HepG2 (cell line): Measurements from ENCODE around the gene MAP1LC3A. TPM values are rescaled to one million over a fixed set of nuclear protein-coding genes. Genes with fewer than 3 reads are reported as not detected.

Experiments used
- ATM ChIP-seq: fragments of 450-650 bp; IDR thresholded peaks from 2 replicates; pipeline ENCODE4 v1.7.1; 2017; ENCODE audit warnings: mild to moderate bottlenecking, borderline replicate concordance
- GLI4 ChIP-seq: sonication (generic); formaldehyde crosslinking; IDR thresholded peaks from 2 replicates; pipeline ENCODE4 v1.5.1; 2020; ENCODE audit warnings: missing genetic modification reagents, mild to moderate bottlenecking, moderate library complexity, borderline replicate concordance
- IKZF1 ChIP-seq: fragments of 450-650 bp; IDR thresholded peaks from 2 replicates; pipeline ENCODE4 v1.7.1; 2016
- PTBP1 ChIP-seq: fragments of 200-400 bp; formaldehyde crosslinking; IDR thresholded peaks from 2 replicates; pipeline ENCODE4 v1.6.1; 2018; ENCODE audit warnings: low read length, low read depth; ENCODE audit not compliant: poor library complexity, severe bottlenecking
- SAP130 ChIP-seq: IDR thresholded peaks from 2 replicates; pipeline ENCODE4 v1.6.1; 2016; ENCODE audit warnings: low read depth
- SIX1 ChIP-seq: sonication (generic); formaldehyde crosslinking; IDR thresholded peaks from 2 replicates; pipeline ENCODE4 v1.4.0; 2020; ENCODE audit warnings: missing genetic modification reagents, borderline replicate concordance
- ZNF430 ChIP-seq: sonication (generic); formaldehyde crosslinking; IDR thresholded peaks from 2 replicates; pipeline ENCODE4 v1.9.0; 2021; ENCODE audit warnings: mild to moderate bottlenecking, missing genetic modification reagents
- ZNF788 ChIP-seq: sonication (generic); formaldehyde crosslinking; IDR thresholded peaks from 2 replicates; pipeline ENCODE4 v1.5.0; 2020; ENCODE audit warnings: mild to moderate bottlenecking, missing genetic modification reagents, borderline replicate concordance
- ZNF790 ChIP-seq: sonication (generic); formaldehyde crosslinking; IDR thresholded peaks from 2 replicates; pipeline ENCODE4 v1.8.0; 2022; ENCODE audit warnings: missing genetic modification reagents, mild to moderate bottlenecking, borderline replicate concordance
- ZNF816 ChIP-seq: sonication (generic); formaldehyde crosslinking; IDR thresholded peaks from 2 replicates; pipeline ENCODE4 v1.8.0; 2022; ENCODE audit warnings: missing genetic modification reagents, mild to moderate bottlenecking, borderline replicate concordance
- ZSCAN20 ChIP-seq: sonication (generic); formaldehyde crosslinking; IDR thresholded peaks from 2 replicates; pipeline ENCODE4 v1.4.0; 2020; ENCODE audit warnings: missing genetic modification reagents, mild to moderate bottlenecking, borderline replicate concordance
- polyA plus RNA-seq, 8 experiments: library from polyadenylated mRNA; depleted of rRNA in 3 of 8; stranded (reverse) in 7 of 8; unstranded in 1 of 8; fragments of >200 nt; fragmentation: Illumina TruSeq in 4 of 8; extraction: Trizol in 4 of 8; gene quantifications; 2 replicates each; pipeline versions ENCODE4 v1.2.1 to v1.2.3, GENCODE V29; 2011 to 2016; ENCODE audit warnings: low read depth in 4 of 8, missing spikeins in 1 of 8, mixed read lengths in 1 of 8; ENCODE audit not compliant: insufficient read depth in 1 of 8
- total RNA-seq, 5 experiments: library from RNA; depleted of rRNA; stranded (reverse); fragments of >200 nt; fragmentation: Illumina TruSeq; extraction: Trizol; gene quantifications; 2 replicates each; pipeline ENCODE4 v1.2.3, GENCODE V29; 2016; ENCODE audit warnings: low read depth in 1 of 5
- TF ChIP-seq, protein P1 (sequence below): fragments of 450-650 bp; IDR thresholded peaks from 2 replicates; pipeline ENCODE4 v1.6.1; 2016
- TF ChIP-seq, protein P2 (sequence below): sonication (generic); formaldehyde crosslinking; IDR thresholded peaks from 2 replicates; pipeline ENCODE4 v1.4.0; 2020; ENCODE audit warnings: missing genetic modification reagents, borderline replicate concordance
- TF ChIP-seq, protein P3 (sequence below): sonication (generic); formaldehyde crosslinking; IDR thresholded peaks from 2 replicates; pipeline ENCODE4 v1.5.0; 2020; ENCODE audit warnings: missing genetic modification reagents, mild to moderate bottlenecking, borderline replicate concordance
- TF ChIP-seq, protein P4 (sequence below): sonication (generic); formaldehyde crosslinking; conservative IDR thresholded peaks from 2 replicates; pipeline ENCODE4 v1.5.0; 2020; ENCODE audit warnings: missing genetic modification reagents
- TF ChIP-seq, protein P5 (sequence below): sonication (generic); formaldehyde crosslinking; IDR thresholded peaks from 2 replicates; pipeline ENCODE4 v1.9.0; 2022; ENCODE audit warnings: missing genetic modification reagents, mild to moderate bottlenecking, borderline replicate concordance
- TF ChIP-seq, protein P6 (sequence below): sonication (generic); formaldehyde crosslinking; IDR thresholded peaks from 2 replicates; pipeline ENCODE4 v1.4.0; 2020; ENCODE audit warnings: missing genetic modification reagents, mild to moderate bottlenecking, borderline replicate concordance

The MAP1LC3A gene
- total and polyA plus RNA-seq, 2 of the 13 experiments (the other 11 are each of a cell fraction or from before 2014, with no cell fraction given), result not detected

DNA sequence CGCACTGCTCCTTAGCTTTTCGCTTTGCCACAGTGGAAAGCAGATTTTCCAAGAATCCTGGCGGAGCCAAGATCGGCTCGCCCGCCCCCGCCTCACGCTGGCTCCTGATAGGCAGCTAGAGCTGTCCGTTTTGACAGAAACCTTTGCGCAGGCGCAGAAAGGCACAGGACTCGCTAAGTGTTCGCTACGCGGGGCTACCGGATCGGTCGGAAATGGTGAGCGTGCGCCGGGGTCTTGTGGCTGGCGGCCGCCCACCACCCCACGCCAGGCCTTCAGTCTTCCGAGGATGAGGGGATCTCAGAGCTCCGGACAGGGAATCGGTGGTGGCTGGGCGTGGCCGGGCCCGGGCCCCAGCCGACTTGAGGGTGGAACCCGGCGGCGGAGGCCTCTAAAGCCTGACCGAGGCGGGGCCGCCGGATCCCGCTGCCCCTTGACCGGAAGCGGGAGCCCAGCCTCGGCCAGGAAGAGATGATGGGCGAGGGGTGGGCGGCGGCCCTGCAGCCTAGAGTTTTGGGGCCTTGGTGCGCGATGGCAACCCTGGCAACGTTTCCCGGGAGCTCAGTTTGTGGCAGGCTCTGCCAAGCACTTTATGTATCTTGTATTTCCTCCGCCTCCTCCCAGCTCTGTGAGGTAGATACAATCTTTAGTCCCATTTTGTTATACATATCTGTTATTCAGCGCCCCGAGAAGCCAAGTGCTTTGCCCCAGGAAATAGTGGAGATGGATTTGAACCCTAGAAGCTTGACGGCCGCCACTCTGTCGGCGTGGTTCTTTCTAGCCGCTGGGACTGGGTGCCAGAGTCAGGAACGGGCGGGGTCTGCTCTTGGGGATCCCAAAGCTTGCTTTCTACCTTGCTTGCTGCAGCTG lies 42.0 kb upstream of the MAP1LC3A start, which contains the start of gene DYNLRB1 (continued):
- TF ChIP-seq, protein P1, sequence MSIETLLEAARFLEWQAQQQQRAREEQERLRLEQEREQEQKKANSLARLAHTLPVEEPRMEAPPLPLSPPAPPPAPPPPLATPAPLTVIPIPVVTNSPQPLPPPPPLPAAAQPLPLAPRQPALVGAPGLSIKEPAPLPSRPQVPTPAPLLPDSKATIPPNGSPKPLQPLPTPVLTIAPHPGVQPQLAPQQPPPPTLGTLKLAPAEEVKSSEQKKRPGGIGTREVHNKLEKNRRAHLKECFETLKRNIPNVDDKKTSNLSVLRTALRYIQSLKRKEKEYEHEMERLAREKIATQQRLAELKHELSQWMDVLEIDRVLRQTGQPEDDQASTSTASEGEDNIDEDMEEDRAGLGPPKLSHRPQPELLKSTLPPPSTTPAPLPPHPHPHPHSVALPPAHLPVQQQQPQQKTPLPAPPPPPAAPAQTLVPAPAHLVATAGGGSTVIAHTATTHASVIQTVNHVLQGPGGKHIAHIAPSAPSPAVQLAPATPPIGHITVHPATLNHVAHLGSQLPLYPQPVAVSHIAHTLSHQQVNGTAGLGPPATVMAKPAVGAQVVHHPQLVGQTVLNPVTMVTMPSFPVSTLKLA, result no peak
- TF ChIP-seq SAP130 (peak; percentile 95), ZSCAN20 (CRISPR knock-in tag) (peak; percentile 80; the same call in 1 of the 2 replicates), ZNF790 (CRISPR knock-in tag) (0 out of 2 replicates have a peak, but pooled peaks have one; percentile 30), PTBP1 (peak; percentile 95), ZNF816 (peak; percentile 92), ZNF430 (CRISPR knock-in tag) (peak; percentile 97), ATM (no peak), IKZF1 (no peak), ZNF788 (CRISPR knock-in tag) (no peak; the same call in 1 of the 2 replicates), SIX1 (CRISPR knock-in tag) (peak; percentile 69; the same call in 1 of the 2 replicates), GLI4 (CRISPR knock-in tag) (peak; percentile 96; the same call in 1 of the 2 replicates)
- TF ChIP-seq, protein P2, sequence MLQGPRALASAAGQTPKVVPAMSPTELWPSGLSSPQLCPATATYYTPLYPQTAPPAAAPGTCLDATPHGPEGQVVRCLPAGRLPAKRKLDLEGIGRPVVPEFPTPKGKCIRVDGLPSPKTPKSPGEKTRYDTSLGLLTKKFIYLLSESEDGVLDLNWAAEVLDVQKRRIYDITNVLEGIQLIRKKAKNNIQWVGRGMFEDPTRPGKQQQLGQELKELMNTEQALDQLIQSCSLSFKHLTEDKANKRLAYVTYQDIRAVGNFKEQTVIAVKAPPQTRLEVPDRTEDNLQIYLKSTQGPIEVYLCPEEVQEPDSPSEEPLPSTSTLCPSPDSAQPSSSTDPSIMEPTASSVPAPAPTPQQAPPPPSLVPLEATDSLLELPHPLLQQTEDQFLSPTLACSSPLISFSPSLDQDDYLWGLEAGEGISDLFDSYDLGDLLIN, result no peak; the same call in 1 of the 2 replicates
- TF ChIP-seq, protein P3, sequence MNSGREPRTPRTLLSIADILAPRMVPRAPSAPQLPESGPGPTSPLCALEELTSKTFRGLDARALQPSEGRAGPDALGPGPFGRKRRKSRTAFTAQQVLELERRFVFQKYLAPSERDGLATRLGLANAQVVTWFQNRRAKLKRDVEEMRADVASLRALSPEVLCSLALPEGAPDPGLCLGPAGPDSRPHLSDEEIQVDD (CRISPR knock-in tag), result peak; percentile 81
- TF ChIP-seq, protein P4, sequence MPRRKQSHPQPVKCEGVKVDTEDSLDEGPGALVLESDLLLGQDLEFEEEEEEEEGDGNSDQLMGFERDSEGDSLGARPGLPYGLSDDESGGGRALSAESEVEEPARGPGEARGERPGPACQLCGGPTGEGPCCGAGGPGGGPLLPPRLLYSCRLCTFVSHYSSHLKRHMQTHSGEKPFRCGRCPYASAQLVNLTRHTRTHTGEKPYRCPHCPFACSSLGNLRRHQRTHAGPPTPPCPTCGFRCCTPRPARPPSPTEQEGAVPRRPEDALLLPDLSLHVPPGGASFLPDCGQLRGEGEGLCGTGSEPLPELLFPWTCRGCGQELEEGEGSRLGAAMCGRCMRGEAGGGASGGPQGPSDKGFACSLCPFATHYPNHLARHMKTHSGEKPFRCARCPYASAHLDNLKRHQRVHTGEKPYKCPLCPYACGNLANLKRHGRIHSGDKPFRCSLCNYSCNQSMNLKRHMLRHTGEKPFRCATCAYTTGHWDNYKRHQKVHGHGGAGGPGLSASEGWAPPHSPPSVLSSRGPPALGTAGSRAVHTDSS (CRISPR knock-in tag), result peak; percentile 22; the same call in 1 of the 2 replicates
- TF ChIP-seq, protein P5, sequence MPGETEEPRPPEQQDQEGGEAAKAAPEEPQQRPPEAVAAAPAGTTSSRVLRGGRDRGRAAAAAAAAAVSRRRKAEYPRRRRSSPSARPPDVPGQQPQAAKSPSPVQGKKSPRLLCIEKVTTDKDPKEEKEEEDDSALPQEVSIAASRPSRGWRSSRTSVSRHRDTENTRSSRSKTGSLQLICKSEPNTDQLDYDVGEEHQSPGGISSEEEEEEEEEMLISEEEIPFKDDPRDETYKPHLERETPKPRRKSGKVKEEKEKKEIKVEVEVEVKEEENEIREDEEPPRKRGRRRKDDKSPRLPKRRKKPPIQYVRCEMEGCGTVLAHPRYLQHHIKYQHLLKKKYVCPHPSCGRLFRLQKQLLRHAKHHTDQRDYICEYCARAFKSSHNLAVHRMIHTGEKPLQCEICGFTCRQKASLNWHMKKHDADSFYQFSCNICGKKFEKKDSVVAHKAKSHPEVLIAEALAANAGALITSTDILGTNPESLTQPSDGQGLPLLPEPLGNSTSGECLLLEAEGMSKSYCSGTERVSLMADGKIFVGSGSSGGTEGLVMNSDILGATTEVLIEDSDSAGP, result peak; percentile 93; the same call in 1 of the 2 replicates
- TF ChIP-seq, protein P6, sequence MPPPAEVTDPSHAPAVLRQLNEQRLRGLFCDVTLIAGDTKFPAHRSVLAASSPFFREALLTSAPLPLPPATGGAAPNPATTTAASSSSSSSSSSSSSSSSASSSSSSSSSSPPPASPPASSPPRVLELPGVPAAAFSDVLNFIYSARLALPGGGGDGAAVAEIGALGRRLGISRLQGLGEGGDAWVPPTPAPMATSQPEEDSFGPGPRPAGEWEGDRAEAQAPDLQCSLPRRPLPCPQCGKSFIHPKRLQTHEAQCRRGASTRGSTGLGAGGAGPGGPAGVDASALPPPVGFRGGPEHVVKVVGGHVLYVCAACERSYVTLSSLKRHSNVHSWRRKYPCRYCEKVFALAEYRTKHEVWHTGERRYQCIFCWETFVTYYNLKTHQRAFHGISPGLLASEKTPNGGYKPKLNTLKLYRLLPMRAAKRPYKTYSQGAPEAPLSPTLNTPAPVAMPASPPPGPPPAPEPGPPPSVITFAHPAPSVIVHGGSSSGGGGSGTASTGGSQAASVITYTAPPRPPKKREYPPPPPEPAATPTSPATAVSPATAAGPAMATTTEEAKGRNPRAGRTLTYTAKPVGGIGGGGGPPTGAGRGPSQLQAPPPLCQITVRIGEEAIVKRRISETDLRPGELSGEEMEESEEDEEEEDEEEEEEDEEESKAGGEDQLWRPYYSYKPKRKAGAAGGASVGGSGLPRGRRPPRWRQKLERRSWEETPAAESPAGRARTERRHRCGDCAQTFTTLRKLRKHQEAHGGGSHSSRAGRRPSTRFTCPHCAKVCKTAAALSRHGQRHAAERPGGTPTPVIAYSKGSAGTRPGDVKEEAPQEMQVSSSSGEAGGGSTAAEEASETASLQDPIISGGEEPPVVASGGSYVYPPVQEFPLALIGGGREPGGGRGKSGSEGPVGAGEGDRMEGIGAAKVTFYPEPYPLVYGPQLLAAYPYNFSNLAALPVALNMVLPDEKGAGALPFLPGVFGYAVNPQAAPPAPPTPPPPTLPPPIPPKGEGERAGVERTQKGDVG, result no peak
